Osteocyte (in vitro differentiated cells): ENCODE results near the gene PDZRN3. TPM values are rescaled to one million over a fixed set of nuclear protein-coding genes. Genes with fewer than 3 reads are reported as not detected.

Source experiments
- DNase-seq: peaks from one replicate; pipeline ENCODE4 v3.0.0; 2021; ENCODE audit warnings: mixed read lengths; ENCODE audit not compliant: unreplicated experiment; ENCODE audit errors: extremely low spot score
- H3K27ac Mint-ChIP-seq: one replicate; pipeline ENCODE4 v1.8.0; 2021; ENCODE audit warnings: mild to moderate bottlenecking, mixed read lengths; ENCODE audit not compliant: unreplicated experiment
- H3K27me3 Mint-ChIP-seq: one replicate; pipeline ENCODE4 v1.8.0; 2021; ENCODE audit warnings: mixed read lengths; ENCODE audit not compliant: unreplicated experiment
- H3K36me3 Mint-ChIP-seq: one replicate; pipeline ENCODE4 v1.8.0; 2021; ENCODE audit warnings: mixed read lengths; ENCODE audit not compliant: unreplicated experiment
- H3K4me1 Mint-ChIP-seq: one replicate; pipeline ENCODE4 v1.8.0; 2021; ENCODE audit warnings: mixed read lengths; ENCODE audit not compliant: unreplicated experiment
- H3K4me3 Mint-ChIP-seq: one replicate; pipeline ENCODE4 v1.8.0; 2021; ENCODE audit warnings: mild to moderate bottlenecking, moderate library complexity, mixed read lengths; ENCODE audit not compliant: unreplicated experiment
- H3K9me3 Mint-ChIP-seq: one replicate; pipeline ENCODE4 v1.8.0; 2021; ENCODE audit warnings: mixed read lengths; ENCODE audit not compliant: unreplicated experiment
- total RNA-seq: library from RNA; stranded (reverse); gene quantifications from 2 replicates; pipeline ENCODE4 v1.2.1, GENCODE V29; 2021
- TF ChIP-seq, protein P1 (sequence below): fragments of 200-600 bp; sonication (generic); IDR thresholded peaks from 2 replicates; pipeline ENCODE4 v1.5.0; 2021; ENCODE audit warnings: antibody characterized with exemption, mild to moderate bottlenecking, moderate library complexity

Gene PDZRN3
- total RNA-seq, 1 donor from 2014 or later = 34.1 TPM

DNA sequence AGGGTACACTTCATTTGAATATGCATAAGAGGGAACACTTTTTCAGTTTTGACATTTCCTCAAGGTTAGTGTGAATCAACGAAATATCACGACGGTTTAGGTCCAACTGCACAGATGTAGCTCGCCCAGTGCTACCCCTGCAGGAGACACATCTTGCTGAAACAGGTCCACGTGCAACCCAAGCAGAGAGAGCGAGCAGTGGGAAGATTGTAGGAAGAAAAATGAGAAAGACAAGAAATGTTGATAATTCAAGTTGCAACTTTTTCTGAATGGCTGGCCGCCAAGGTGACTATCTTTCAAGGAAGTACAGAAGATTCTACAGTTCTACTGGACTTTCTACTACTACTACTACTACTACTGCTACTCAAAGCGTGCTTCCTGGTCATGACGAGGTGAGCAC, 231.7 kb downstream of the PDZRN3 start:
- Mint-ChIP-seq H3K36me3 (peaks cover 53% of the 10 kb centered on the region), H3K4me1 (no peaks in the 10 kb centered on the region), H3K9me3 (no peaks in the 10 kb centered on the region), H3K4me3 (no peak overlapping the region), H3K27ac (no peak overlapping the region), H3K27me3 (no peaks in the 10 kb centered on the region)
- TF ChIP-seq, protein P1, sequence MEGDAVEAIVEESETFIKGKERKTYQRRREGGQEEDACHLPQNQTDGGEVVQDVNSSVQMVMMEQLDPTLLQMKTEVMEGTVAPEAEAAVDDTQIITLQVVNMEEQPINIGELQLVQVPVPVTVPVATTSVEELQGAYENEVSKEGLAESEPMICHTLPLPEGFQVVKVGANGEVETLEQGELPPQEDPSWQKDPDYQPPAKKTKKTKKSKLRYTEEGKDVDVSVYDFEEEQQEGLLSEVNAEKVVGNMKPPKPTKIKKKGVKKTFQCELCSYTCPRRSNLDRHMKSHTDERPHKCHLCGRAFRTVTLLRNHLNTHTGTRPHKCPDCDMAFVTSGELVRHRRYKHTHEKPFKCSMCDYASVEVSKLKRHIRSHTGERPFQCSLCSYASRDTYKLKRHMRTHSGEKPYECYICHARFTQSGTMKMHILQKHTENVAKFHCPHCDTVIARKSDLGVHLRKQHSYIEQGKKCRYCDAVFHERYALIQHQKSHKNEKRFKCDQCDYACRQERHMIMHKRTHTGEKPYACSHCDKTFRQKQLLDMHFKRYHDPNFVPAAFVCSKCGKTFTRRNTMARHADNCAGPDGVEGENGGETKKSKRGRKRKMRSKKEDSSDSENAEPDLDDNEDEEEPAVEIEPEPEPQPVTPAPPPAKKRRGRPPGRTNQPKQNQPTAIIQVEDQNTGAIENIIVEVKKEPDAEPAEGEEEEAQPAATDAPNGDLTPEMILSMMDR = no peak
- DNase-seq = no peak

DNA sequence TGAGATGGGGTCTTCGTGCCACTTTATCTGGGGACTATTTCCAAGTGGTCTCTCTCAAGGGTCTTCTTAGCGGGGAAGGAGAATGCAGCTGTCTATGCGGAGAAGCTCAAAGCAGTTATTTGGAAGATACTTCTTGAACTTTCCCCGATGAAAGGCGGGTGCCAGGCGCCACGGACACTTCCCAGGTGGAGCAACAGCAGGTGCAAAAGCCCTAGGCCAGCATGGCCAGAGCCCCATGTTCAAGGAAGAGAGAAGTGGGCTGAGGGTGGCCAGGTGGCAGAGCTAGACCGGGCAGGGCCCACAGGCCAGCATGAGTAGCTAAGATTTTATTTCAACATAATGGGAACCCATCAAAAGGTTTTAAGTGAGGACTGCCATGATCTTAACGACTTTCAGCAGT, 232.8 kb downstream of the PDZRN3 start:
- H3K27me3 Mint-ChIP-seq = no peaks in the 10 kb centered on the region
- H3K36me3 Mint-ChIP-seq = peaks cover 51% of the 10 kb centered on the region
- TF ChIP-seq, protein P1 = no peak
- no peaks in the 10 kb centered on the region for H3K4me1 Mint-ChIP-seq
- no peak overlapping the region for H3K4me3 Mint-ChIP-seq
- no peak for DNase-seq
- H3K9me3 Mint-ChIP-seq = no peaks in the 10 kb centered on the region
- H3K27ac Mint-ChIP-seq = no peak overlapping the region

DNA sequence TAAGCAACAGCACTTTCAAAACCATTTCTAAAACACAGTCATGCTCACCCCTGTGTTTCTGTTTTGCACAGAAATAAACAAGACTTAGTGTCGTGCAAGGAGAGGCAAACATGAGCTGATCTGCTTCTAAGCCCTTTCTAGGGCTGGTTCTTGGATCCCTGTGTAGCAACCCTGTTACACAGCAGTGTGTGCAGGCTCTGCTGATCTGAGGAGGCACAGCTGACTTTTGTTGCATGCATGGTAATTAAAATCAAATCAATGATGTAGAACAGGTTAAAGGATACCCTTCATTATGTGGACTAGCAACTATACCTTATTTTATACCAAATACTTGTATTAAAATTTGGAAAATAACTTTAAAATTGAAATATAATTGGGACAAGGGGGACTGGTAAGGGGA, 234.8 kb downstream of the PDZRN3 start:
- H3K27me3 Mint-ChIP-seq = no peaks in the 10 kb centered on the region
- peaks cover 63% of the 10 kb centered on the region for H3K36me3 Mint-ChIP-seq
- no peak overlapping the region for H3K4me3 Mint-ChIP-seq
- H3K27ac Mint-ChIP-seq = no peak overlapping the region
- DNase-seq = no peak
- no peaks in the 10 kb centered on the region for H3K4me1 Mint-ChIP-seq
- no peaks in the 10 kb centered on the region for H3K9me3 Mint-ChIP-seq
- TF ChIP-seq, protein P1 = no peak

DNA sequence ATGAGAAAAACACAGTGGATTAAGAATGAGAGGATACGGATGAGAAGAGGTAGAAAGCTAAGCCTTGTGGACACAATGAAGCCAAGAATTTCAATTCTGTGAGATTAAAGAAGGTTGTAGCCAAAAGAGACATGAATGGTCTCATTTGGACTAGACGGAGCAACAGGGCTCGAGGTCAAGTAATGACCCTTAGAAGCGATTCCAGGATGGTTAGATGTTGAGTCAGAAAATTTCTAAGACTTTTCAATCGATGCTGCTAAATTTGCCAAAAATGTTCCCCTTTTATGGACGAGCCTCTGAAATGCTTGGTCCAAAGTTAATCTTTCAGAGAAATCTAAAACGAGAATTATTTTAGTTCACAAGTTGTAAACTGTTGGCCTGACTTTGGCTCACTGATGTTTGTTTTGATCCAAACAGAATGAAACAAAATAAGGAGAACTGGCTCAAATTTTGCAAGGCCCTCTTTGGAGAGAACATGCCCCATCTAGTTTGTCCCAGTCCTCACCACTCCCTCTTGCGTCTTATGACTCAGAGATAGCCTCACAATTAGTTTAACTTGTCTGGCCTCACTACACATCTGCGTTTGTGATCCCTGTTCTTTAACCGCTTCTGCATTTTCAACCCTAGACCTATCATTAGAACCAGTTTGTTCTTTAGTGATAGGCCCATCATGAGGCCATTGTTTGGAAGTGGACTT, 235.5 kb downstream of the PDZRN3 start:
- H3K9me3 Mint-ChIP-seq = no peaks in the 10 kb centered on the region
- H3K27ac Mint-ChIP-seq = no peak overlapping the region
- DNase-seq = no peak
- no peak overlapping the region for H3K4me3 Mint-ChIP-seq
- TF ChIP-seq, protein P1 = no peak
- no peaks in the 10 kb centered on the region for H3K4me1 Mint-ChIP-seq
- H3K36me3 Mint-ChIP-seq = peaks cover 70% of the 10 kb centered on the region
- no peaks in the 10 kb centered on the region for H3K27me3 Mint-ChIP-seq

DNA sequence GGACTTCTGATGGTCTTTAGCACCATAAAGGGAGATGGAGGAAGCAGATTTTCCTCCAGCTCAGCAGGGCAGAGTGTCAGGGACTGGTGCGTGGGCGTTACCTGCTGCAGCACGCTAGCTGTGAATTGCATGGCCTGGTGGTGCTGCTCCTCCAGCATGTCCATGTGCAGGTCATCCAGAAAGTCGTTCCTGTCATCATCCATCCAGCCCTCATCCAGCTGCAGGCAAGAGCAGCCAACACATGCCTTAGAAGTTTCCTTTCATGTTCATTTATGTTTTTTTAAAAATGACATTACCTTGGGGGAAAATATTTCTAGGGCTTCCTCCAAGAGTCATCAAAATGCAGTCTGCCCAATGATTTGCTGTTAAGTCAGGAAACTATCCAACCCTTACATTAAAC, 239.2 kb downstream of the PDZRN3 start:
- peaks cover 76% of the 10 kb centered on the region for H3K36me3 Mint-ChIP-seq
- DNase-seq = no peak
- no peak overlapping the region for H3K4me3 Mint-ChIP-seq
- H3K9me3 Mint-ChIP-seq = no peaks in the 10 kb centered on the region
- no peaks in the 10 kb centered on the region for H3K4me1 Mint-ChIP-seq
- H3K27me3 Mint-ChIP-seq = no peaks in the 10 kb centered on the region
- H3K27ac Mint-ChIP-seq = no peak overlapping the region
- TF ChIP-seq, protein P1 = no peak
